ENCODE data around the gene SETBP1.
A peak's percentile ranks its signal among the peaks of the same experiment; 100 is the strongest.

The SETBP1 gene

GRCh38 chr18:45059695-45060094 lies 379.0 kb downstream of the SETBP1 start:
- Mint-ChIP-seq H3K27me3 (ENCODE audit: low read depth, poor library complexity) (no peaks in the 10 kb centered on the region), H3K9me3 (peaks cover 4% of the 10 kb centered on the region), H3K27ac (no peak overlapping the region), H3K36me3 (ENCODE audit: low read depth) (peaks cover 35% of the 10 kb centered on the region), H3K4me3 (no peak overlapping the region), H3K4me1 (peaks cover 42% of the 10 kb centered on the region)
- DNase-seq = no peak
- TF ChIP-seq CTCF (IDR thresholded peaks at IDR 0.05) = no peak

GRCh38 chr18:45060102-45060501 lies 379.4 kb downstream of the SETBP1 start:
- Mint-ChIP-seq H3K9me3 (peaks cover 4% of the 10 kb centered on the region), H3K27ac (no peak overlapping the region), H3K4me1 (peaks cover 42% of the 10 kb centered on the region), H3K27me3 (ENCODE audit: low read depth, poor library complexity) (no peaks in the 10 kb centered on the region), H3K36me3 (ENCODE audit: low read depth) (peaks cover 35% of the 10 kb centered on the region), H3K4me3 (no peak overlapping the region)
- TF ChIP-seq CTCF (IDR thresholded peaks at IDR 0.05) = no peak
- DNase-seq = no peak

- H3K27me3 Mint-ChIP-seq (ENCODE audit: low read depth, poor library complexity) = no peaks in the 10 kb centered on the region
- H3K36me3 Mint-ChIP-seq (ENCODE audit: low read depth) = peaks cover 48% of the 10 kb centered on the region
- peak overlapping the region; percentile 95 for H3K27ac Mint-ChIP-seq
- TF ChIP-seq CTCF (IDR thresholded peaks at IDR 0.05) = no peak
- peak; percentile 12 for DNase-seq
- peaks cover 44% of the 10 kb centered on the region for H3K4me1 Mint-ChIP-seq
- no peak overlapping the region for H3K4me3 Mint-ChIP-seq
- peaks cover 4% of the 10 kb centered on the region for H3K9me3 Mint-ChIP-seq
Measured at GRCh38 chr18:45061359-45061758, 380.7 kb downstream of the SETBP1 start.

GRCh38 chr18:45063246-45064038 lies 382.8 kb downstream of the SETBP1 start:
- Mint-ChIP-seq H3K27me3 (ENCODE audit: low read depth, poor library complexity) (no peaks in the 10 kb centered on the region), H3K36me3 (ENCODE audit: low read depth) (peaks cover 53% of the 10 kb centered on the region), H3K4me3 (no peak overlapping the region), H3K4me1 (peaks cover 31% of the 10 kb centered on the region), H3K9me3 (peaks cover 4% of the 10 kb centered on the region), H3K27ac (no peak overlapping the region)
- no peak for DNase-seq
- no peak for TF ChIP-seq CTCF (IDR thresholded peaks at IDR 0.05)

GRCh38 chr18:45066210-45066609 lies 385.5 kb downstream of the SETBP1 start:
- no peak overlapping the region for H3K4me3 Mint-ChIP-seq
- peaks cover 4% of the 10 kb centered on the region for H3K9me3 Mint-ChIP-seq
- DNase-seq = no peak
- H3K4me1 Mint-ChIP-seq = peaks cover 24% of the 10 kb centered on the region
- peaks cover 43% of the 10 kb centered on the region for H3K36me3 Mint-ChIP-seq (ENCODE audit: low read depth)
- no peaks in the 10 kb centered on the region for H3K27me3 Mint-ChIP-seq (ENCODE audit: low read depth, poor library complexity)
- TF ChIP-seq CTCF (IDR thresholded peaks at IDR 0.05) = no peak
- no peak overlapping the region for H3K27ac Mint-ChIP-seq

- Mint-ChIP-seq H3K36me3 (ENCODE audit: low read depth) (peaks cover 43% of the 10 kb centered on the region), H3K27ac (no peak overlapping the region), H3K9me3 (peaks cover 4% of the 10 kb centered on the region), H3K27me3 (ENCODE audit: low read depth, poor library complexity) (no peaks in the 10 kb centered on the region), H3K4me1 (peaks cover 17% of the 10 kb centered on the region), H3K4me3 (no peak overlapping the region)
- DNase-seq = no peak
- no peak for TF ChIP-seq CTCF (IDR thresholded peaks at IDR 0.05)
Measured at GRCh38 chr18:45066886-45067285, 386.2 kb downstream of the SETBP1 start.

Measured in nephron progenitor cell (in vitro differentiated cells).